H9 (cell line): ENCODE data around the gene SYNE2. TPM values are rescaled to one million over a fixed set of nuclear protein-coding genes. Genes with fewer than 3 reads are reported as not detected.

Source experiments
- DNase-seq: peaks from one replicate; pipeline ENCODE4 v3.0.0-alpha.2; 2017
- H2AFZ ChIP-seq: one replicate; pipeline ENCODE4 v1.6.1; 2013; ENCODE audit warnings: mild to moderate bottlenecking, low read length, control low read depth, moderate library complexity
- H2AK5ac ChIP-seq: 2 replicates; pipeline ENCODE4 v1.6.1; 2013; ENCODE audit warnings: low read length, control low read depth, mixed read lengths; ENCODE audit not compliant: insufficient read length
- H2BK120ac ChIP-seq: one replicate; pipeline ENCODE4 v1.6.1; 2013; ENCODE audit warnings: low read depth, mild to moderate bottlenecking, low read length, control low read depth, inconsistent platforms; ENCODE audit not compliant: poor library complexity, severe bottlenecking
- H2BK12ac ChIP-seq: 2 replicates; pipeline ENCODE4 v1.6.1; 2013; ENCODE audit warnings: low read length, control low read depth, mixed read lengths, low read depth; ENCODE audit not compliant: insufficient read length
- H2BK15ac ChIP-seq: 2 replicates; pipeline ENCODE4 v1.6.1; 2013; ENCODE audit warnings: low read depth, low read length, control low read depth
- H2BK20ac ChIP-seq: one replicate; pipeline ENCODE4 v1.6.1; 2013; ENCODE audit warnings: low read depth, mild to moderate bottlenecking, low read length, control low read depth, inconsistent platforms; ENCODE audit not compliant: poor library complexity, severe bottlenecking
- H2BK5ac ChIP-seq: 2 replicates; pipeline ENCODE4 v1.6.1; 2013; ENCODE audit warnings: low read length, control low read depth, mixed read lengths; ENCODE audit not compliant: insufficient read length
- H3K14ac ChIP-seq: 2 replicates; pipeline ENCODE4 v1.6.1; 2013; ENCODE audit warnings: low read length, control low read depth; ENCODE audit not compliant: insufficient read depth
- H3K18ac ChIP-seq: 2 replicates; pipeline ENCODE4 v1.6.1; 2013; ENCODE audit warnings: low read depth, mild to moderate bottlenecking, mixed read lengths, low read length, control low read depth; ENCODE audit not compliant: insufficient read length
- H3K23ac ChIP-seq: 2 replicates; pipeline ENCODE4 v1.6.1; 2013; ENCODE audit warnings: low read length, control low read depth, mixed read lengths, low read depth; ENCODE audit not compliant: insufficient read length
- H3K23me2 ChIP-seq: 2 replicates; pipeline ENCODE4 v1.6.1; 2013; ENCODE audit warnings: low read depth, mild to moderate bottlenecking, mixed read lengths, low read length, control low read depth; ENCODE audit not compliant: insufficient read length, poor library complexity, severe bottlenecking
- H3K27ac ChIP-seq: 2 replicates; pipeline ENCODE4 v1.5.1; 2013; ENCODE audit warnings: low read length, control low read depth, mixed read lengths, low read depth; ENCODE audit not compliant: insufficient read length
- H3K27me3 ChIP-seq: 2 replicates; pipeline ENCODE4 v1.6.1; 2013; ENCODE audit warnings: low read length, control low read depth, inconsistent platforms; ENCODE audit not compliant: insufficient read depth
- H3K4ac ChIP-seq: 2 replicates; pipeline ENCODE4 v1.6.1; 2013; ENCODE audit warnings: low read depth, mild to moderate bottlenecking, control low read depth, inconsistent platforms, low read length, moderate library complexity
- H3K4me1 ChIP-seq: 2 replicates; pipeline ENCODE4 v1.6.1; 2013; ENCODE audit warnings: low read length, control low read depth, inconsistent platforms; ENCODE audit not compliant: insufficient read depth
- H3K4me2 ChIP-seq: 2 replicates; pipeline ENCODE4 v1.6.1; 2013; ENCODE audit warnings: low read length, control low read depth, mixed read lengths; ENCODE audit not compliant: insufficient read length, insufficient read depth
- H3K56ac ChIP-seq: 2 replicates; pipeline ENCODE4 v1.6.1; 2013; ENCODE audit warnings: low read depth, mild to moderate bottlenecking, mixed read lengths, low read length, control low read depth; ENCODE audit not compliant: insufficient read length
- H3K79me1 ChIP-seq: 2 replicates; pipeline ENCODE4 v1.6.1; 2013; ENCODE audit warnings: low read depth, mild to moderate bottlenecking, moderate library complexity, low read length, control low read depth, inconsistent platforms; ENCODE audit not compliant: insufficient read depth, poor library complexity, severe bottlenecking
- H3K79me2 ChIP-seq: 2 replicates; pipeline ENCODE4 v1.6.1; 2013; ENCODE audit warnings: low read length, control low read depth, inconsistent platforms; ENCODE audit not compliant: insufficient read depth
- H3K9ac ChIP-seq: 2 replicates; pipeline ENCODE4 v1.6.1; 2013; ENCODE audit warnings: low read length, control low read depth, mixed read lengths; ENCODE audit not compliant: insufficient read length; ENCODE audit errors: extremely low read depth
- H3K9me3 ChIP-seq: one replicate; pipeline ENCODE4 v1.6.1; 2013; ENCODE audit warnings: low read depth, low read length, inconsistent platforms; ENCODE audit not compliant: control insufficient read depth
- H3T11ph ChIP-seq: one replicate; pipeline ENCODE4 v1.6.1; 2013; ENCODE audit warnings: mild to moderate bottlenecking, low read length, control low read depth, inconsistent platforms
- H4K20me1 ChIP-seq: one replicate; pipeline ENCODE4 v1.6.1; 2013; ENCODE audit not compliant: control insufficient read depth, insufficient read length, insufficient read depth
- H4K5ac ChIP-seq: 2 replicates; pipeline ENCODE4 v1.6.1; 2013; ENCODE audit warnings: low read depth, mild to moderate bottlenecking, mixed read lengths, low read length, control low read depth; ENCODE audit not compliant: insufficient read length
- H4K8ac ChIP-seq: replicated peaks from 2 replicates; pipeline ENCODE4 v1.6.1; 2013; ENCODE audit warnings: low read length, control low read depth, mixed read lengths, low read depth; ENCODE audit not compliant: insufficient read length
- H4K91ac ChIP-seq: 2 replicates; pipeline ENCODE4 v1.6.1; 2013; ENCODE audit warnings: low read depth, mild to moderate bottlenecking, moderate library complexity, mixed read lengths, low read length, control low read depth; ENCODE audit not compliant: insufficient read length
- H3K27ac Mint-ChIP-seq, 3 experiments: 2 replicates in 2 of 3; 3 replicates in 1 of 3; pipeline ENCODE4 v1.8.0; 2020 to 2021; ENCODE audit warnings: mixed read lengths in 3 of 3, mild to moderate bottlenecking in 1 of 3, moderate library complexity in 1 of 3
- H3K27me3 Mint-ChIP-seq: 2 replicates; pipeline ENCODE4 v1.8.0; 2021; ENCODE audit warnings: low read depth, mild to moderate bottlenecking, moderate library complexity, mixed read lengths
- H3K36me3 Mint-ChIP-seq, 3 experiments: 2 replicates in 2 of 3; 3 replicates in 1 of 3; pipeline ENCODE4 v1.8.0; 2020 to 2021; ENCODE audit warnings: low read depth in 3 of 3, mixed read lengths in 3 of 3; ENCODE audit not compliant: insufficient read depth in 1 of 3
- H3K4me1 Mint-ChIP-seq, 2 experiments: 2 replicates each; pipeline ENCODE4 v1.8.0; 2020; ENCODE audit warnings: mixed read lengths in 2 of 2
- H3K4me3 Mint-ChIP-seq, 2 experiments: 2 replicates in 1 of 2; 3 replicates in 1 of 2; pipeline ENCODE4 v1.8.0; 2020 to 2021; ENCODE audit warnings: mild to moderate bottlenecking in 2 of 2, mixed read lengths in 2 of 2, moderate library complexity in 1 of 2
- H3K9me3 Mint-ChIP-seq, 2 experiments: 2 replicates in 1 of 2; 3 replicates in 1 of 2; pipeline ENCODE4 v1.8.0; 2020; ENCODE audit warnings: mild to moderate bottlenecking in 2 of 2, mixed read lengths in 2 of 2, moderate library complexity in 1 of 2
- WGBS: extraction: QIAGEN DNeasy Blood & Tissue Kit; methylation state at CpG from one replicate; pipeline ENCODE4 v1.1.7; 2013; ENCODE audit warnings: missing lambda C conversion rate, low lambda C conversion rate, mixed read lengths; ENCODE audit not compliant: insufficient read length; ENCODE audit errors: extremely low coverage; 5-methylcytosine and 5-hydroxymethylcytosine counted together
- total RNA-seq: library from RNA; stranded (reverse); gene quantifications from 2 replicates; pipeline ENCODE4 v1.2.1, GENCODE V29; 2021
- TF ChIP-seq, protein P1 (sequence below): fragments of 200-600 bp; sonication (generic); conservative IDR thresholded peaks from 3 replicates; pipeline ENCODE4 v1.8.0; 2021; ENCODE audit warnings: antibody characterized with exemption, mild to moderate bottlenecking

SYNE2 gene
- total RNA-seq, 1 experiment from 2014 or later, result 43.3 TPM

DNA sequence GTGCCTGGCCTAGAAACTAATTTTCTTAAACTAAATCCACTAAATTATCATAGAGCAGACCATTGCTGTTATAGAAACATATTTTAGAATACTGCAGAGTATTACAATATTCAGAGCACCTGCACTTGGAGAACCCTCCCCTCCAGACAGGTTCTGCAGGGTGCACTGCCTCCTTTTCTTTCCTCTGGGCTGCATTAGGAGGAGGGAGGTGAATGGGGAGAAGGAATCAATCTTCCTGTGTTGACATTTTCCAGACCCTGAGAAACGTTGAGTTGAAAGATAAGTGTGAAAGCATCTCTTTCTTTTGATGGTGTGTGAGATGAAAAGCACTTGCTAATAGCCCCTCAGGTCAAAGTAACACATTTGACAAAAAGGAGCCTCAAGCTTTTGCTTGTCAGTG is 7.3 kb downstream of the SYNE2 start:
- Histone ChIP-seq H3K27ac (no peak overlapping the region), H3K56ac (no peak overlapping the region), H4K5ac (no peak overlapping the region), H2BK15ac (no peak overlapping the region), H2BK20ac (no peak overlapping the region), H3T11ph (no peak overlapping the region), H3K9me3 (no peaks in the 10 kb centered on the region), H3K23ac (no peak overlapping the region), H2AK5ac (no peak overlapping the region), H3K79me2 (peaks cover 8% of the 10 kb centered on the region; the same call in 1 of the 2 replicates), H3K4me2 (no peak overlapping the region), H4K91ac (no peak overlapping the region), H3K27me3 (no peaks in the 10 kb centered on the region), H3K23me2 (no peaks in the 10 kb centered on the region), H3K79me1 (no peaks in the 10 kb centered on the region), H2BK120ac (no peak overlapping the region), H3K9ac (no peak overlapping the region), H2BK5ac (no peak overlapping the region), H2BK12ac (no peak overlapping the region), H3K18ac (no peak overlapping the region), H3K4me1 (no peaks in the 10 kb centered on the region), H2AFZ (no peak overlapping the region), H4K20me1 (no peaks in the 10 kb centered on the region), H3K14ac (no peak overlapping the region), H4K8ac (no peak overlapping the region), H3K4ac (no peak overlapping the region)
- Mint-ChIP-seq H3K9me3 (no peaks in the 10 kb centered on the region), H3K4me1 (peaks cover 19 to 23% of the 10 kb centered on the region in 2 experiments), H3K27ac (peak overlapping the region in 2 of 3 experiments; percentile 4 to 46; a peak in 3 of 7 replicates), H3K36me3 (no peaks in the 10 kb centered on the region), H3K27me3 (peaks cover under 1% of the 10 kb centered on the region; the same call in 1 of the 2 replicates), H3K4me3 (no peak overlapping the region; a peak in 1 of 5 replicates)
- DNase-seq, result no peak
- no CpG with 5 or more reads among the region's 1 CpG for WGBS
- TF ChIP-seq, protein P1, sequence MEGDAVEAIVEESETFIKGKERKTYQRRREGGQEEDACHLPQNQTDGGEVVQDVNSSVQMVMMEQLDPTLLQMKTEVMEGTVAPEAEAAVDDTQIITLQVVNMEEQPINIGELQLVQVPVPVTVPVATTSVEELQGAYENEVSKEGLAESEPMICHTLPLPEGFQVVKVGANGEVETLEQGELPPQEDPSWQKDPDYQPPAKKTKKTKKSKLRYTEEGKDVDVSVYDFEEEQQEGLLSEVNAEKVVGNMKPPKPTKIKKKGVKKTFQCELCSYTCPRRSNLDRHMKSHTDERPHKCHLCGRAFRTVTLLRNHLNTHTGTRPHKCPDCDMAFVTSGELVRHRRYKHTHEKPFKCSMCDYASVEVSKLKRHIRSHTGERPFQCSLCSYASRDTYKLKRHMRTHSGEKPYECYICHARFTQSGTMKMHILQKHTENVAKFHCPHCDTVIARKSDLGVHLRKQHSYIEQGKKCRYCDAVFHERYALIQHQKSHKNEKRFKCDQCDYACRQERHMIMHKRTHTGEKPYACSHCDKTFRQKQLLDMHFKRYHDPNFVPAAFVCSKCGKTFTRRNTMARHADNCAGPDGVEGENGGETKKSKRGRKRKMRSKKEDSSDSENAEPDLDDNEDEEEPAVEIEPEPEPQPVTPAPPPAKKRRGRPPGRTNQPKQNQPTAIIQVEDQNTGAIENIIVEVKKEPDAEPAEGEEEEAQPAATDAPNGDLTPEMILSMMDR, result no peak
